Right lobe of liver (tissue), 6 donors: ENCODE measurements around the gene APC2. TPM values are rescaled to one million over a fixed set of nuclear protein-coding genes. Genes with fewer than 3 reads are reported as not detected.

Experiments used
- ATAC-seq, 4 donors: fragments of 200-7000 bp; cut with Tn5 transposase; one replicate each; pipeline ENCODE4 v1.9.1; 2020; ENCODE audit warnings: mild to moderate bottlenecking in 4 of 4, moderate library complexity in 4 of 4
- DNase-seq, 3 donors: peaks; one replicate each; pipeline ENCODE4 v3.0.0-alpha.2; 2020
- H3K27ac ChIP-seq, 3 donors: fragments of 200-600 bp; one replicate each; pipeline ENCODE4 v1.8.0; 2022
- H3K27me3 ChIP-seq, 2 donors: fragments of 200-600 bp; one replicate each; pipeline ENCODE4 v1.8.0; 2022
- H3K36me3 ChIP-seq, 4 donors: fragments of 200-600 bp; sonication (generic) in 1 of 4; one replicate each; pipeline versions ENCODE4 v1.5.1 to v1.8.0; 2017 to 2022; ENCODE audit warnings: control low read depth in 1 of 4
- H3K4me1 ChIP-seq, 4 donors: fragments of 200-600 bp; sonication (generic) in 1 of 4; one replicate each; pipeline versions ENCODE4 v1.5.1 to v1.8.0; 2017 to 2022; ENCODE audit warnings: control low read depth in 1 of 4
- H3K4me3 ChIP-seq, 3 donors: fragments of 200-600 bp; one replicate each; pipeline ENCODE4 v1.8.0; 2022
- H3K9me3 ChIP-seq, 4 donors: fragments of 200-600 bp; sonication (generic) in 1 of 4; one replicate each; pipeline versions ENCODE4 v1.5.1 to v1.8.0; 2017 to 2022; ENCODE audit warnings: control low read depth in 1 of 4
- CTCF ChIP-seq, 4 donors: fragments of 200-600 bp in 3 of 4; fragments of 450-650 bp in 1 of 4; IDR thresholded peaks; one replicate each; pipeline versions ENCODE4 v1.5.1 to v1.8.0; 2016 to 2022; ENCODE audit warnings: antibody characterized with exemption in 4 of 4, mild to moderate bottlenecking in 2 of 4
- POLR2A ChIP-seq: fragments of 450-650 bp; IDR thresholded peaks from one replicate; pipeline ENCODE4 v1.6.1; 2017; ENCODE audit warnings: antibody characterized with exemption, mild to moderate bottlenecking
- WGBS: methylation state at CpG from one replicate; pipeline ENCODE4 v1.1.6; 2018; ENCODE audit warnings: low coverage, low lambda C conversion rate; ENCODE audit not compliant: insufficient coverage; ENCODE audit errors: missing lambda C conversion rate; 5-methylcytosine and 5-hydroxymethylcytosine counted together
- intact Hi-C, 2 donors: fragments of 100-400 bp; cut with DNase I; formaldehyde crosslinking; loops; one replicate each; pipeline versions ENCODE4 v1.11.2 to v1.14.1; 2022
- total RNA-seq, 6 experiments: library from RNA; depleted of rRNA in 2 of 6; stranded (reverse); fragments of >200 nt in 2 of 6; fragmentation: NEBNext Ultra II Directional in 3 of 6; extraction: Animal tissue kit (Norgen Biotek cat#: 25700) in 3 of 6; gene quantifications; one replicate each; pipeline versions ENCODE4 v1.1.0 to v1.2.4, GENCODE V29; 2016 to 2023
- donor health status: DM: no; HTN: yes; CAD: no.
- donor health status: DM: no; HTN: no; CAD: no.
- donor health status: DM: no; HTN: no; CAD: no.
- donor health status: DM: no; HTN: yes; CAD: no.
- donor health status: DM: no; HTN: yes; CAD: no.

The APC2 gene
- total RNA-seq, 6 experiments from 2014 or later = 0.06 to 0.13 (median 0.06) TPM; not detected in 3

GRCh38 chr19:1411255-1412191 is 38.4 kb upstream of the APC2 start:
- no peak overlapping the region for H3K4me3 ChIP-seq
- DNase-seq (no peak), ATAC-seq (no peak)
- H3K27ac ChIP-seq = peak overlapping the region in 2 of 3 donors; percentile 21 to 40
- TF ChIP-seq POLR2A (no peak), CTCF (IDR thresholded peaks at IDR 0.05) (no peak)
- peaks cover 4 to 64% (median 27%) of the 10 kb centered on the region in 4 donors for H3K4me1 ChIP-seq
- H3K36me3 ChIP-seq = peaks cover 0 to 9% (median 0%) of the 10 kb centered on the region in 4 donors
- H3K27me3 ChIP-seq = no peaks in the 10 kb centered on the region
- intact Hi-C loops = no loop called here
- WGBS = no CpG with 5 or more reads among the region's 29 CpGs
- H3K9me3 ChIP-seq = no peaks in the 10 kb centered on the region

- 41% methylated on average over 5 of the region's 21 CpGs for WGBS
- no peaks in the 10 kb centered on the region for H3K27me3 ChIP-seq
- H3K4me1 ChIP-seq = peaks cover 4 to 72% (median 31%) of the 10 kb centered on the region in 4 donors
- ATAC-seq (no peak), DNase-seq (no peak)
- peaks cover 0 to 9% (median 0%) of the 10 kb centered on the region in 4 donors for H3K36me3 ChIP-seq
- H3K27ac ChIP-seq = no peak overlapping the region
- H3K9me3 ChIP-seq = no peaks in the 10 kb centered on the region
- intact Hi-C loops = no loop called here
- H3K4me3 ChIP-seq = no peak overlapping the region
- TF ChIP-seq CTCF (IDR thresholded peaks at IDR 0.05) = no peak
- no peak for TF ChIP-seq POLR2A
Observed at GRCh38 chr19:1412323-1412923, 37.5 kb upstream of the APC2 start.

- H3K4me3 ChIP-seq = no peak overlapping the region
- H3K27me3 ChIP-seq = no peaks in the 10 kb centered on the region
- peaks cover 0 to 9% (median 0%) of the 10 kb centered on the region in 4 donors for H3K36me3 ChIP-seq
- H3K9me3 ChIP-seq = no peaks in the 10 kb centered on the region
- TF ChIP-seq CTCF (IDR thresholded peaks at IDR 0.05) (no peak), POLR2A (no peak)
- peaks cover 4 to 80% (median 34%) of the 10 kb centered on the region in 4 donors for H3K4me1 ChIP-seq
- intact Hi-C loops = no loop called here
- no peak for DNase-seq
- no peak overlapping the region for H3K27ac ChIP-seq
- WGBS = 78% methylated on average over 6 of the region's 36 CpGs
- no peak for ATAC-seq
Observed at GRCh38 chr19:1412995-1413800, 36.7 kb upstream of the APC2 start.

GRCh38 chr19:1416014-1416841 is 33.7 kb upstream of the APC2 start:
- no peak for ATAC-seq
- no CpG with 5 or more reads among the region's 28 CpGs for WGBS
- DNase-seq = peak in 1 of 3 donors; percentile 55
- intact Hi-C loops = no loop called here
- no peak for TF ChIP-seq POLR2A
- TF ChIP-seq CTCF (IDR thresholded peaks at IDR 0.05) = no peak
- Histone ChIP-seq H3K4me3 (no peak overlapping the region), H3K36me3 (peaks cover 0 to 27% (median 11%) of the 10 kb centered on the region in 4 donors), H3K27ac (peak overlapping the region; percentile 63 to 66 (median 64)), H3K27me3 (no peaks in the 10 kb centered on the region), H3K9me3 (no peaks in the 10 kb centered on the region), H3K4me1 (peaks cover 0 to 66% (median 22%) of the 10 kb centered on the region in 4 donors)
